Heart left ventricle (tissue), 13 donors: Measurements from ENCODE around the gene GALNT13.

Source experiments
- CTCF ChIP-seq, 12 donors: fragments of 200-600 bp; sonication (generic) in 4 of 12; IDR thresholded peaks; one replicate each; pipeline versions ENCODE4 v1.5.0 to v1.8.0; 2018 to 2022; ENCODE audit warnings: antibody characterized with exemption in 12 of 12, mild to moderate bottlenecking in 5 of 12
- POLR2A ChIP-seq, 2 donors: fragments of 450-650 bp; IDR thresholded peaks; one replicate each; pipeline ENCODE4 v1.6.1; 2017; ENCODE audit warnings: antibody characterized with exemption in 2 of 2, mild to moderate bottlenecking in 2 of 2, moderate library complexity in 2 of 2
- donor health status: ischemic (EF 13 %, LVEDD 7.1; RV severe dilation, severe dysfunction).
- donor health status: DM: no; HTN: yes; CAD: no.
- donor health status: DM: no; HTN: no; CAD: no.
- donor health status: ischemic (EF 25% LVEDD 6.9; RV normal size, moderate dysfunction).
- donor health status: ischemic (EF 25% LVEDD 5.7; RV mildly dilated, moderate dysfunction).
- donor health status: ischemic (EF 35%, LVEDD 5.7; RV mildly dilated, moderate dysfunction).
- donor health status: nonischemic (EF 11% LVEDD 7.7; RV severe dilation, severe dysfunction).
- donor health status: DM: yes; HTN: yes; CAD: no.
- donor health status: PGD.
- donor health status: ischemic (EF 29% LVEDD 5.4; RV normal size, mild dysfunction).
- donor health status: nonischemic (EF 23%, LVEDD 6.1; RV moderate dilation, normal function).

- TF ChIP-seq CTCF (IDR thresholded peaks at IDR 0.05): no peak
- no peak for TF ChIP-seq POLR2A (IDR thresholded peaks at IDR 0.05)
Measured at GRCh38 chr2:154256136-154256535, 384.4 kb downstream of the GALNT13 start.
